OCI-LY3 (cell line): ENCODE data around the gene TGM4.
A peak's percentile ranks its signal among the peaks of the same experiment; 100 is the strongest.

ENCODE experiments used
- H2AFZ ChIP-seq: fragments of 200-600, 300-600 bp; shearing (Covaris generic); 2 replicates; pipeline ENCODE4 v1.6.0; 2014; ENCODE audit warnings: antibody characterized with exemption, low read depth, low read length
- H3K27ac ChIP-seq: fragments of 200-600, 300-600 bp; sonication (generic); 2 replicates; pipeline ENCODE4 v1.5.1; 2014; ENCODE audit warnings: mild to moderate bottlenecking, low read length, moderate library complexity, mixed read lengths
- H3K27me3 ChIP-seq: fragments of 200-600, 300-600 bp; sonication (generic); 2 replicates; pipeline ENCODE4 v1.6.1; 2014; ENCODE audit warnings: low read depth, low read length, mixed read lengths
- H3K36me3 ChIP-seq: fragments of 200-600, 300-600 bp; sonication (generic); replicated peaks from 2 replicates; pipeline ENCODE3; 2014; ENCODE audit warnings: low read depth, low read length, mixed read lengths
- H3K4me1 ChIP-seq: fragments of 300-600, 200-600 bp; sonication (generic); 2 replicates; pipeline ENCODE4 v1.6.1; 2014; ENCODE audit warnings: low read length, mixed read lengths
- H3K4me2 ChIP-seq: fragments of 200-600, 300-600 bp; sonication (generic); 2 replicates; pipeline ENCODE4 v1.6.1; 2014; ENCODE audit warnings: low read length, mixed read lengths
- H3K4me3 ChIP-seq: fragments of 300-600, 200-600 bp; sonication (generic); 2 replicates; pipeline ENCODE4 v1.5.1; 2014; ENCODE audit warnings: antibody characterized with exemption, mild to moderate bottlenecking, low read length, moderate library complexity
- H3K79me2 ChIP-seq: fragments of 300-600, 200-600 bp; shearing (Covaris generic); 2 replicates; pipeline ENCODE4 v1.6.1; 2014; ENCODE audit warnings: mild to moderate bottlenecking, low read length, mixed read lengths
- H3K9ac ChIP-seq: fragments of 300-600, 200-600 bp; shearing (Covaris generic); 2 replicates; pipeline ENCODE4 v1.6.0; 2014; ENCODE audit warnings: mild to moderate bottlenecking, low read length, moderate library complexity
- H3K9me3 ChIP-seq: fragments of 200-600, 300-600 bp; shearing (Covaris generic); 2 replicates; pipeline ENCODE4 v1.6.1; 2014; ENCODE audit warnings: low read length, mixed read lengths; ENCODE audit not compliant: insufficient read depth
- H4K20me1 ChIP-seq: fragments of 200-600, 300-600 bp; sonication (generic); 2 replicates; pipeline ENCODE4 v1.6.1; 2016; ENCODE audit warnings: low read length, mixed read lengths; ENCODE audit not compliant: insufficient read depth
- EZH2phosphoT487 ChIP-seq: fragments of 200-600 bp; shearing (Covaris generic); IDR thresholded peaks from 2 replicates; pipeline ENCODE4 v1.6.1; 2018; ENCODE audit warnings: antibody characterized with exemption, mixed run types, low read depth
- TF ChIP-seq, protein P1 (sequence below): fragments of 200-600, 300-600 bp; sonication (generic); IDR thresholded peaks from 2 replicates; pipeline ENCODE4 v1.5.1; 2014; ENCODE audit warnings: antibody characterized with exemption, low read length, low read depth

Gene TGM4

DNA sequence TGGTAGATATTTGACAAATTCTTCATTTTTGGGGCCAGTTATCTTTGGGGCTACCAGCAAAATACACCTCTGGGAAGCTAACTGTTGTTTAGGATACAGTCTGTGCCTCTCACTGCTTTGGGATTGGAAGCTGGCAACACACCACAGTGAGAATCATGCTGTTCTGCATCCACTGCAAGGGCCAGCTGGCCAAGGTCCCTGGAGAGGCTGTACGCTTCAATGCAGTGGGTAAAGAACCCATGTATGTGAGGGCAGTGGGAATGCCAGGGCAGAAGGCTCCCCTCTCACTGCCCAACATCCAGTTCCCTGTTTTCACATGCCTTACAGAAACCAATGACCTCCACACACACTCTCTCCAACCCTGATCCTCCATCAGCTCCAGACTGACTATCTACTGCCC, 81.5 kb downstream of the TGM4 start:
- H3K9ac ChIP-seq = no peak overlapping the region

DNA sequence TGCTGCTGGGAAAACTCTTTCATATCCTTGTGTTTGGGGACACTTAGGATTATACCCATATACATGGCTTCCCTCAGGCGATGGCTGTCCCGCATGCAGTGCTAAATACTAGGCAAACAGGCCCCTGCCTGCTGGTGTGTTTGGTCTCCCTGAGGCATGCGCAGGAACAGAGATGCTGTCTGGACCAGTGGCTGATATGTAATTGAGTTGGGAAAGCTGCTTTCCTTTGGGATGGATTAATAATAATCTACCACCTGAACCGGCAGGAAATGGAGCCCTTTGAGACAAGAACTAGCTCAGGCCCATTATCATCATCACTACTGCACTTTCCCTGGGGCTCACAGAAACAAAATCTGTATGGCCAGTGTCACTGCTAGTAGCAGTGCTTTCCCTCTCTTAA, 83.6 kb downstream of the TGM4 start:
- H3K9ac ChIP-seq = no peak overlapping the region
- no peak overlapping the region for H3K4me2 ChIP-seq
- H3K4me1 ChIP-seq = peaks cover 27% of the 10 kb centered on the region

More for the DNA sequence above, 81.5 kb downstream of the TGM4 start:
- peaks cover 16% of the 10 kb centered on the region for H3K36me3 ChIP-seq
- no peaks in the 10 kb centered on the region for H3K9me3 ChIP-seq
- no peak for TF ChIP-seq EZH2phosphoT487
- TF ChIP-seq, protein P1, sequence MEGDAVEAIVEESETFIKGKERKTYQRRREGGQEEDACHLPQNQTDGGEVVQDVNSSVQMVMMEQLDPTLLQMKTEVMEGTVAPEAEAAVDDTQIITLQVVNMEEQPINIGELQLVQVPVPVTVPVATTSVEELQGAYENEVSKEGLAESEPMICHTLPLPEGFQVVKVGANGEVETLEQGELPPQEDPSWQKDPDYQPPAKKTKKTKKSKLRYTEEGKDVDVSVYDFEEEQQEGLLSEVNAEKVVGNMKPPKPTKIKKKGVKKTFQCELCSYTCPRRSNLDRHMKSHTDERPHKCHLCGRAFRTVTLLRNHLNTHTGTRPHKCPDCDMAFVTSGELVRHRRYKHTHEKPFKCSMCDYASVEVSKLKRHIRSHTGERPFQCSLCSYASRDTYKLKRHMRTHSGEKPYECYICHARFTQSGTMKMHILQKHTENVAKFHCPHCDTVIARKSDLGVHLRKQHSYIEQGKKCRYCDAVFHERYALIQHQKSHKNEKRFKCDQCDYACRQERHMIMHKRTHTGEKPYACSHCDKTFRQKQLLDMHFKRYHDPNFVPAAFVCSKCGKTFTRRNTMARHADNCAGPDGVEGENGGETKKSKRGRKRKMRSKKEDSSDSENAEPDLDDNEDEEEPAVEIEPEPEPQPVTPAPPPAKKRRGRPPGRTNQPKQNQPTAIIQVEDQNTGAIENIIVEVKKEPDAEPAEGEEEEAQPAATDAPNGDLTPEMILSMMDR = no peak
- peaks cover 27% of the 10 kb centered on the region for H3K4me1 ChIP-seq
- H3K4me2 ChIP-seq = 0 out of 2 replicates have a peak overlapping the region, but pooled peaks have one; percentile 15
- peaks cover 33% of the 10 kb centered on the region for H4K20me1 ChIP-seq
- no peak overlapping the region for H3K4me3 ChIP-seq
- H3K27me3 ChIP-seq = no peaks in the 10 kb centered on the region
- no peak overlapping the region for H3K27ac ChIP-seq
- peaks cover 33% of the 10 kb centered on the region for H3K79me2 ChIP-seq
- H2AFZ ChIP-seq = no peak overlapping the region

DNA sequence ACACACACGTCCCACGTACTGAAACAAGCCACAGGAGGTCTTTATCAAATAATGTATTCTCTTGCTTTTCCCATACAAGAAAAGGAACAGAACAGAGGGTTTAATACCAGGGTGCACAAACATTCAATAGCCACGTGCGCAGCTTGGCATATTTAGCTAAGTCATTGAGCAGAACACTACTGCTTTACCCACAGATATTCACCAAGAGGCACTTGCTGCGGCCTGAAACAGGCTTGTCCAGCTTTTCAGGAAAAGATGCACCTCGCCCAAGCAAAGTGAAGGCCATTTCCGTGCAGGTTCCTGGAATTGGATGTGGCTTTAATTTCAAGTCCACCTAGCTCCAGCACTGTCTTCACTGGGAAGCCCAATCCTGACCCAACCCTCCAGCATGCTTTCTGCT, 84.0 kb downstream of the TGM4 start:
- peaks cover 10% of the 10 kb centered on the region for H3K36me3 ChIP-seq
- H3K27ac ChIP-seq = no peak overlapping the region
- no peak overlapping the region for H2AFZ ChIP-seq
- peaks cover 27% of the 10 kb centered on the region for H3K4me1 ChIP-seq
- no peaks in the 10 kb centered on the region for H3K9me3 ChIP-seq
- H3K9ac ChIP-seq = no peak overlapping the region
- no peaks in the 10 kb centered on the region for H3K27me3 ChIP-seq
- H4K20me1 ChIP-seq = peaks cover 33% of the 10 kb centered on the region
- H3K4me3 ChIP-seq = no peak overlapping the region
- peaks cover 54% of the 10 kb centered on the region for H3K79me2 ChIP-seq
- H3K4me2 ChIP-seq = no peak overlapping the region
- no peak for TF ChIP-seq EZH2phosphoT487
- TF ChIP-seq, protein P1 = no peak

More for the DNA sequence above, 83.6 kb downstream of the TGM4 start:
- H3K79me2 ChIP-seq = peaks cover 50% of the 10 kb centered on the region
- H4K20me1 ChIP-seq = peaks cover 29% of the 10 kb centered on the region
- no peak overlapping the region for H3K27ac ChIP-seq
- no peak overlapping the region for H2AFZ ChIP-seq
- no peaks in the 10 kb centered on the region for H3K9me3 ChIP-seq
- no peak overlapping the region for H3K4me3 ChIP-seq
- no peak for TF ChIP-seq EZH2phosphoT487
- TF ChIP-seq, protein P1 = no peak
- H3K36me3 ChIP-seq = peaks cover 12% of the 10 kb centered on the region
- no peaks in the 10 kb centered on the region for H3K27me3 ChIP-seq

DNA sequence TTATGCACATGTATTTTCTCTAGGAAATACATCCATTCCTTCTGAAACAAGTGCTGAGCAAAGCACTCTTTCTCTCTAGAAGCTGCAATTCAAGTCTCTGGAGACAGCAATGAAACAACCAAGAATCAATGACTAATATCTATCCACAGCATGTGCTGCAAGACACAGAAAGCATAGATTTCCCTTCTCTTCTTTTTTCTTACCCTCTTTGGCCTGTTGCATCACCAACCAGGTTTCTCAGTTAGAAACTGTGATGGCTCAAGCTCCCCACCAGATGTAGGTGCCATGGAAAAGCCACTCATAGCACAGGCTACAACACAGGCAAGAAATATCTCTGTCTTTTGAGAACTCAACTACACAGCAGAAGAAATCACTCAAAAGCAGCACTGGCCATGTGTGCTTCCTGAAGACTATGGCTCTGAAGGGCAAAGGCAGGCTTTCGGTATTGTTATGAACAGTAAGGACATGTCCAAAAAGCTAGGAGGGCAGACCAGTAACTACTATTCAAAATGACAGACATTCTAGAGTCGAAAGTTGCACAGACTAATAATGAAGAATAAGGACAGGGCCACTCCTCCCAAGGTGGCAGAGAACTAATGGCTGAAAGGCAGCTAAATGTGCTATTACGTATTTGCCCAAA, 86.1 kb downstream of the TGM4 start:
- Histone ChIP-seq H3K9ac (no peak overlapping the region), H3K27me3 (no peaks in the 10 kb centered on the region), H3K27ac (no peak overlapping the region), H3K4me1 (peaks cover 15% of the 10 kb centered on the region), H3K4me2 (no peak overlapping the region), H2AFZ (no peak overlapping the region), H3K36me3 (peaks cover 5% of the 10 kb centered on the region), H4K20me1 (peaks cover 40% of the 10 kb centered on the region), H3K79me2 (peaks cover 62% of the 10 kb centered on the region), H3K4me3 (no peak overlapping the region), H3K9me3 (no peaks in the 10 kb centered on the region)
- no peak for TF ChIP-seq EZH2phosphoT487
- TF ChIP-seq, protein P1 = no peak
